ENCODE measurements around the gene ALKBH3. TPM values are rescaled to one million over a fixed set of nuclear protein-coding genes. Genes with fewer than 3 reads are reported as not detected.

ALKBH3 gene
- total RNA-seq, 1 donor from 2014 or later: 27.3 TPM

DNA sequence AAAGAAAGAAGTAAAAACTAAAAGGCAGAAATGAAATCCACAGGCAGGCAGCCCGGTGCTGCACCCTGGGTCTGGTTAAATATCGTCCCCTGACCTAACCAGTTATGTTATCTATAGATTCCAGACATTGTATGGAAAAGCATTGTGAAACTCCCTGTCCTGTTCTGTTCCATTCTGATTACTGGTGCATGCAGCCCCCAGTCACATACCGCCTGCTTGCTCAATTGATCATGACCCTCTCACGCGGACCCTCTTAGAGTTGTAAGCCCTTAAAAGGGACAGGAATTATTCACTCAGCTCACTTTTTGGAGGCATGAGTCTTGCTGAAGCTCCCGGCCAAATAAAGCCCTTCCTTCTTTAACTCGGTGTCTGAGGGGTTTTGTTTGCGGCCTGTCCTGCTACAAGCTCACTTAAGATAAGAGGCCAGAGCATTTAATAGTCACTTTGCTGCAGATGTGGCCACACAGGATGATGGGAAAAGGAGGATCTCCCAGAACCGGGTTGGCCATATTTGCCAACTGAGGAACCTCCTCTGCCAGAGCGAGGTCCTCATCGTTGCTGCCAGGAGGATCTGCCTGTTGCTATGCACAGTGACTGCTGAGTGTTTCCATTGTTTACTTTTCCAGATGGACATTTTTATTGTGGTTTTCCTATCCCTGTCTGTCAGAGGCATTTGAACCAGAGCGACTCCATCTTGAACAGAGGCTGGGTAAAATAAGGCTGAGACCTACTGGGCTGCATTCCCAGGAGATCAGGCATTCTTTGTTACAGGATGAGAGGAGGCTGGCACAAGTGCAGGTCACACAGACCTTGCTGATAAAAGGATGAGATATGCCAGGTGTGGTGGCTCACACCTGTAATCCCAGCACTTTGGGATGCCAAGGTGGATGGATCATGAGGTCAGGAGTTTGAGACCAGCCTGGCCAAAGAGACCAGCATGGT, 72.0 kb downstream of the ALKBH3 start:
- Mint-ChIP-seq H3K4me1 (ENCODE audit: unreplicated experiment) (no peaks in the 10 kb centered on the region), H3K27ac (ENCODE audit: unreplicated experiment) (no peak overlapping the region), H3K4me3 (ENCODE audit: unreplicated experiment) (no peak overlapping the region), H3K9me3 (ENCODE audit: unreplicated experiment) (no peaks in the 10 kb centered on the region), H3K36me3 (ENCODE audit: low read depth, unreplicated experiment) (no peaks in the 10 kb centered on the region), H3K27me3 (ENCODE audit: unreplicated experiment) (peaks cover 9% of the 10 kb centered on the region)
- TF ChIP-seq, protein P1, sequence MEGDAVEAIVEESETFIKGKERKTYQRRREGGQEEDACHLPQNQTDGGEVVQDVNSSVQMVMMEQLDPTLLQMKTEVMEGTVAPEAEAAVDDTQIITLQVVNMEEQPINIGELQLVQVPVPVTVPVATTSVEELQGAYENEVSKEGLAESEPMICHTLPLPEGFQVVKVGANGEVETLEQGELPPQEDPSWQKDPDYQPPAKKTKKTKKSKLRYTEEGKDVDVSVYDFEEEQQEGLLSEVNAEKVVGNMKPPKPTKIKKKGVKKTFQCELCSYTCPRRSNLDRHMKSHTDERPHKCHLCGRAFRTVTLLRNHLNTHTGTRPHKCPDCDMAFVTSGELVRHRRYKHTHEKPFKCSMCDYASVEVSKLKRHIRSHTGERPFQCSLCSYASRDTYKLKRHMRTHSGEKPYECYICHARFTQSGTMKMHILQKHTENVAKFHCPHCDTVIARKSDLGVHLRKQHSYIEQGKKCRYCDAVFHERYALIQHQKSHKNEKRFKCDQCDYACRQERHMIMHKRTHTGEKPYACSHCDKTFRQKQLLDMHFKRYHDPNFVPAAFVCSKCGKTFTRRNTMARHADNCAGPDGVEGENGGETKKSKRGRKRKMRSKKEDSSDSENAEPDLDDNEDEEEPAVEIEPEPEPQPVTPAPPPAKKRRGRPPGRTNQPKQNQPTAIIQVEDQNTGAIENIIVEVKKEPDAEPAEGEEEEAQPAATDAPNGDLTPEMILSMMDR (IDR thresholded peaks at IDR 0.05; ENCODE audit: unreplicated experiment): no peak
- no peak for DNase-seq (ENCODE audit: low spot score)

DNA sequence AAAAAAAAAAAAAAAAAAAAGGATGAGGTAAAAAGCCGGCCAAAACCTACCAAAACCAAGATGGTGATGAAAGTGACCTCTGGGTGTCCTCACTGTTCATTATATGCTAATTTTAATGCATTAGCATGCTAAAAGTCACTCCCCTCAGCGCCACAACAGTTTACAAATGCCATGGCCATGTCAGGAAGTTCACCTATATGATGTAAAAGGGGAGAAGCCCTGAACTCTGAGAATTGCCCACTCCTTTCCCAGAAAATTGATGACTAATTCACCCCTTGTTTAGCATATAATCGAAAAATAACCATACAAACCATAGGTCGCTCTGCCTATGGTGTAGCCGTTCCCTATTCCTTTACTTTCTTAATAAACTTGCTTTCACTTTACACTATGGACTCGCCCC, 72.9 kb downstream of the ALKBH3 start:
- Mint-ChIP-seq H3K9me3 (ENCODE audit: unreplicated experiment) (no peaks in the 10 kb centered on the region), H3K36me3 (ENCODE audit: low read depth, unreplicated experiment) (peaks cover 3% of the 10 kb centered on the region), H3K27me3 (ENCODE audit: unreplicated experiment) (peaks cover 9% of the 10 kb centered on the region), H3K4me3 (ENCODE audit: unreplicated experiment) (no peak overlapping the region), H3K27ac (ENCODE audit: unreplicated experiment) (no peak overlapping the region), H3K4me1 (ENCODE audit: unreplicated experiment) (no peaks in the 10 kb centered on the region)
- TF ChIP-seq, protein P1 (IDR thresholded peaks at IDR 0.05; ENCODE audit: unreplicated experiment): no peak
- no peak for DNase-seq (ENCODE audit: low spot score)

- TF ChIP-seq, protein P1 (IDR thresholded peaks at IDR 0.05; ENCODE audit: unreplicated experiment): no peak
- Mint-ChIP-seq H3K27me3 (ENCODE audit: unreplicated experiment) (peaks cover 9% of the 10 kb centered on the region), H3K4me1 (ENCODE audit: unreplicated experiment) (no peaks in the 10 kb centered on the region), H3K27ac (ENCODE audit: unreplicated experiment) (no peak overlapping the region), H3K36me3 (ENCODE audit: low read depth, unreplicated experiment) (peaks cover 3% of the 10 kb centered on the region), H3K4me3 (ENCODE audit: unreplicated experiment) (no peak overlapping the region), H3K9me3 (ENCODE audit: unreplicated experiment) (no peaks in the 10 kb centered on the region)
- no peak for DNase-seq (ENCODE audit: low spot score)
Measured at GRCh38 chr11:43954241-43954640, 73.6 kb downstream of the ALKBH3 start.

GRCh38 chr11:43955381-43956118, 74.9 kb downstream of the ALKBH3 start:
- Mint-ChIP-seq H3K4me1 (ENCODE audit: unreplicated experiment) (no peaks in the 10 kb centered on the region), H3K27me3 (ENCODE audit: unreplicated experiment) (peaks cover 6% of the 10 kb centered on the region), H3K9me3 (ENCODE audit: unreplicated experiment) (no peaks in the 10 kb centered on the region), H3K36me3 (ENCODE audit: low read depth, unreplicated experiment) (peaks cover 3% of the 10 kb centered on the region), H3K4me3 (ENCODE audit: unreplicated experiment) (no peak overlapping the region), H3K27ac (ENCODE audit: unreplicated experiment) (no peak overlapping the region)
- DNase-seq (ENCODE audit: low spot score): no peak
- TF ChIP-seq, protein P1 (IDR thresholded peaks at IDR 0.05; ENCODE audit: unreplicated experiment): no peak
